ENCODE results near the gene POLR1B. TPM values are rescaled to one million over a fixed set of nuclear protein-coding genes. Genes with fewer than 3 reads are reported as not detected.

The POLR1B gene
- polyA plus RNA-seq, 2 donors = 5.7 to 7.5 TPM

DNA sequence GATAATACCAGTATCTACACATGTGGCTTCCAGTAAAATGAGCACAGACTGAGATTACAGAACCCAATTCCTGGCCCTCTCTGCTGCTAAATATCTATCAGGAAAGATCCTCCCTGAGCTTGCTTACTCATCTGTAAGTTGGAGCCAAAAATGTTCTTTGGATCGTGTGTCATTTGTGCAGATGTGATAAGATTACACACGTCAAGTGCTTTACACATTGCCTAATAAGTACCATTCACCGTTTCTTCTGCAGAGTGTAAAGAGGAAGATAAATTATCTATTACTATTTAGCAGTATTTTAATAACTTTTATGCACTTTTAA lies 80.2 kb downstream of the POLR1B start:
- Histone ChIP-seq H3K27ac (ENCODE audit: low read depth in 2 of 2, low read length in 1 of 2) (peak overlapping the region in 1 of 2 donors; percentile 65), H3K36me3 (ENCODE audit: control insufficient read depth in 2 of 2, insufficient read depth in 2 of 2, low read length in 1 of 2) (no peaks in the 10 kb centered on the region), H3K4me3 (ENCODE audit: low read depth in 1 of 2, low read length in 2 of 2) (no peak overlapping the region), H3K27me3 (ENCODE audit: control insufficient read depth in 1 of 2, insufficient read depth in 2 of 2, low read length in 2 of 2) (no peaks in the 10 kb centered on the region), H3K4me1 (ENCODE audit: control insufficient read depth in 2 of 2, insufficient read depth in 2 of 2, low read length in 1 of 2) (peaks cover 0 to 7% of the 10 kb centered on the region in 2 donors), H3K9me3 (ENCODE audit: control insufficient read depth in 2 of 2, insufficient read depth in 1 of 2, low read depth in 1 of 2, low read length in 1 of 2) (no peaks in the 10 kb centered on the region)
- WGBS, 2 donors = 28 to 32% methylated on average over 3 of the region's 3 CpGs

DNA sequence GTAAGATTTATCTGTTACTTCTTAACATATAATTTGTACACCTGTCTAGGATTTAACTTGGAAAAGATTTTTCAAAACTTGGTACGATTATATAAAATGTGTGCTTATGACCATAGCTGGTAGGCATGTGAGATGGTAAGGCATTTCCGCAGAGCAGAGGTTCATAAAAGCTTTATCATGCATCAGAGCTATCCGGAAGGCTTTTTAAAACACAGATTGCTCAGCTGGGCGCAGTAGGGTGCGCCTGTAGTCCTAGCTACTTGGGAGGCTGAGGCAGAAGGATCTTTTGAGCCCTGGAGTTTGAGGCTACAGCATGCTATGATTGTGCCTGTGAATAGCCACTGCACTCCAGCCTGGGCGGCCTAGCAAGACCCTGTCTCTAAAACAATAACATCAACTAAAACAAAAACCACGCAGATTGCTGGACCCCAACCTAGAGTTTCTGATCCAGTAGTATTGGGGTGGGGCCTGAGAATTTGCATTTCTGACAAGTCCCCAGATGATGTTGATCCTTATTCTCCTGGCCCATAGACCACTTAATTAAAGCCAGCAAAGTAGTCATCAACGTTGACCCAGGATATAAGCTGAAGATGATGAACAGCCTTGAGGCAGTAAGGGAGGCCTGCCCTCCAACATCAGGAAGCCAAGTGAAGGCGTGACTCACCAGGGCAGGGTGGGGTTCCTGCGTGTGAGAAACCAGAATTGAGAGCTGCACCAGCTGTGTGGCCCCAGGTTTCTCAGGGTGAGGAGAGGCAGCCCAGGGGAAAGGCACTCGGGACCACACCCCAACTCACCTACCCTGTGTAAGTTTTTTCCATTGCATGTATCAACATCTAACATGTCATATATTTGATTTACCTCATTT lies 81.9 kb downstream of the POLR1B start:
- no peaks in the 10 kb centered on the region for H3K36me3 ChIP-seq (ENCODE audit: control insufficient read depth in 2 of 2, insufficient read depth in 2 of 2, low read length in 1 of 2)
- H3K27ac ChIP-seq (ENCODE audit: low read depth in 2 of 2, low read length in 1 of 2) = peak overlapping the region in 1 of 2 donors; percentile 22
- no peaks in the 10 kb centered on the region for H3K9me3 ChIP-seq (ENCODE audit: control insufficient read depth in 2 of 2, insufficient read depth in 1 of 2, low read depth in 1 of 2, low read length in 1 of 2)
- no peaks in the 10 kb centered on the region for H3K27me3 ChIP-seq (ENCODE audit: control insufficient read depth in 1 of 2, insufficient read depth in 2 of 2, low read length in 2 of 2)
- H3K4me3 ChIP-seq (ENCODE audit: low read depth in 1 of 2, low read length in 2 of 2) = no peak overlapping the region
- H3K4me1 ChIP-seq (ENCODE audit: control insufficient read depth in 2 of 2, insufficient read depth in 2 of 2, low read length in 1 of 2) = peaks cover 0 to 7% of the 10 kb centered on the region in 2 donors
- 69 to 72% methylated on average over 11 of the region's 11 CpGs for WGBS, 2 donors

- Histone ChIP-seq H3K9me3 (ENCODE audit: control insufficient read depth in 2 of 2, insufficient read depth in 1 of 2, low read depth in 1 of 2, low read length in 1 of 2) (no peaks in the 10 kb centered on the region), H3K36me3 (ENCODE audit: control insufficient read depth in 2 of 2, insufficient read depth in 2 of 2, low read length in 1 of 2) (no peaks in the 10 kb centered on the region), H3K4me3 (ENCODE audit: low read depth in 1 of 2, low read length in 2 of 2) (no peak overlapping the region), H3K27ac (ENCODE audit: low read depth in 2 of 2, low read length in 1 of 2) (peak overlapping the region in 1 of 2 donors; percentile 24), H3K4me1 (ENCODE audit: control insufficient read depth in 2 of 2, insufficient read depth in 2 of 2, low read length in 1 of 2) (peaks cover 0 to 7% of the 10 kb centered on the region in 2 donors), H3K27me3 (ENCODE audit: control insufficient read depth in 1 of 2, insufficient read depth in 2 of 2, low read length in 2 of 2) (no peaks in the 10 kb centered on the region)
- WGBS, 2 donors = 68 to 75% methylated on average over 7 of the region's 7 CpGs
Measured at GRCh38 chr2:112625474-112626114, 83.3 kb downstream of the POLR1B start.

GRCh38 chr2:112626604-112627059 lies 84.4 kb downstream of the POLR1B start:
- no peak overlapping the region for H3K4me3 ChIP-seq (ENCODE audit: low read depth in 1 of 2, low read length in 2 of 2)
- peaks cover 0 to 7% of the 10 kb centered on the region in 2 donors for H3K4me1 ChIP-seq (ENCODE audit: control insufficient read depth in 2 of 2, insufficient read depth in 2 of 2, low read length in 1 of 2)
- H3K36me3 ChIP-seq (ENCODE audit: control insufficient read depth in 2 of 2, insufficient read depth in 2 of 2, low read length in 1 of 2) = no peaks in the 10 kb centered on the region
- no peaks in the 10 kb centered on the region for H3K9me3 ChIP-seq (ENCODE audit: control insufficient read depth in 2 of 2, insufficient read depth in 1 of 2, low read depth in 1 of 2, low read length in 1 of 2)
- H3K27ac ChIP-seq (ENCODE audit: low read depth in 2 of 2, low read length in 1 of 2) = peak overlapping the region; percentile 55 to 86
- H3K27me3 ChIP-seq (ENCODE audit: control insufficient read depth in 1 of 2, insufficient read depth in 2 of 2, low read length in 2 of 2) = no peaks in the 10 kb centered on the region
- WGBS, 2 donors = 6 to 16% methylated on average over 7 of the region's 7 CpGs

Other genes starting within 250 kb of the POLR1B start
- 1 to 10 TPM in 1 of 2 donors, under 1 TPM in 1; 0.34 to 1.0 TPM for gene RGPD8, start 108.8 kb upstream of the POLR1B start, polyA plus RNA-seq
- gene TTL, start 60.3 kb upstream of the POLR1B start, polyA plus RNA-seq = 1 to 10 TPM; 7.1 to 7.2 TPM
- gene CHCHD5, start 42.1 kb downstream of the POLR1B start, polyA plus RNA-seq = 10 to 100 TPM; 26.7 to 37.3 TPM
- gene SLC20A1, start 103.5 kb downstream of the POLR1B start, polyA plus RNA-seq = 10 to 100 TPM; 10.1 to 10.4 TPM
- not detected for gene NT5DC4, start 178.6 kb downstream of the POLR1B start, polyA plus RNA-seq
- gene CKAP2L, start 222.1 kb downstream of the POLR1B start, polyA plus RNA-seq = 1 to 10 TPM; 1.6 to 3.5 TPM
- 10 to 100 TPM; 17.4 to 30.0 TPM for gene IL1A, start 242.0 kb downstream of the POLR1B start, polyA plus RNA-seq